HTERT RPE-1 (cell line): ENCODE measurements around the gene PRDM16.

Experiments
- in situ Hi-C: fragments of 300-500 bp; cut with MboI; formaldehyde crosslinking; loops from 4 replicates; pipeline ENCODE4 v1.14.3; 2020; ENCODE audit warnings: low sequenced_read_pairs

The PRDM16 gene

DNA sequence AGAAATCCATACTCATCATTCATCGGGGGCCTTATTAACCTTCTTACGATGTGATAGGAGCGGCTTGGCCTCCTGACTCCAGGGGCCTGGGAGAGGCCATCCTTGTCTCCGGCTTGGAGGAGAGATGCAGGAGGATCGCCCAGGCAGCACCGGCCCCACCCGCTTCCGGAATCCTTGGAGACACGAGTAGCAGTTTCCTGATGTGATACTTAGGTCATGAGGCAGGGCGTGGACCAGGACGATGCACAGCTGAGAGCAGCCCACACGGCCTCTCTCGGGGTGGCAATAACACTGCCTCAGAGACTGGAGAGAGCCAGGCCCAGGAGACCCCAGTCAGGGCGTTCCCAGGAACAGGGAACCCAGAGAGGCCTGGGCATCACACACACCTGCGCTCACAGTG is 221.9 kb downstream of the PRDM16 start:
- in situ Hi-C loops = no loop called here

DNA sequence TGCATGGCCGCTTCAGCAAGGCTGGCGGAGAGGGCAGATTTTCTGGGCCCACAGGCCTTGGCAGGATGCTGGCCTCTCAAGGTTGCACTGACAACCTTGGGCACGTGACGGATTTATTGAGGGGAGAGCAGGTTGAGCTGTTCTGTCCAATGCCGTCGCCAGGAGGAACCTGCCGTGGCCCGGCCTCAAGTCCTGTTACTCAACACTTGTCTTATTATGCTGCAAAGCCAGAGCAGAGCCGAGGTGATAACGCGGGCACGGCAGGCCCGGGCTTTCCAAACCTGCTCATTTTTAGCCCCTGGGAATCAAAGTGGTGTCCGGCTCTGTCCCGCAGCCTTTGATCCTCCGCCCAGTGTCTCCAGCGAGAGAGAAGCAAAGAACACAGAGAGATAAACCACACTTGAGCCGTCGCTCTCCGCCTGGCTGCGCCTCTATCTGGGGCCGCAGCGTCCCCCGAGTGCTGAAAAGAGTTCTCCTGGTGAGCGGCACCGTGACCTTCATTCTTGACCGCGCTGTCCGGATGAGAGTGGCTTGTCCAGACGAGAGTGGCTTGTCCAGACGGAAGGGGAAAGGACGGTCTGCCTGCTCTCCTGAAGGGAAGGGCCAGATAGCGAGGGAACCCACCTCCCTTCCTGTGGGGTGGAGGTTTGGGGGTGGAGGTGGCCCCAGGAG is 223.2 kb downstream of the PRDM16 start:
- in situ Hi-C loops = no loop called here

DNA sequence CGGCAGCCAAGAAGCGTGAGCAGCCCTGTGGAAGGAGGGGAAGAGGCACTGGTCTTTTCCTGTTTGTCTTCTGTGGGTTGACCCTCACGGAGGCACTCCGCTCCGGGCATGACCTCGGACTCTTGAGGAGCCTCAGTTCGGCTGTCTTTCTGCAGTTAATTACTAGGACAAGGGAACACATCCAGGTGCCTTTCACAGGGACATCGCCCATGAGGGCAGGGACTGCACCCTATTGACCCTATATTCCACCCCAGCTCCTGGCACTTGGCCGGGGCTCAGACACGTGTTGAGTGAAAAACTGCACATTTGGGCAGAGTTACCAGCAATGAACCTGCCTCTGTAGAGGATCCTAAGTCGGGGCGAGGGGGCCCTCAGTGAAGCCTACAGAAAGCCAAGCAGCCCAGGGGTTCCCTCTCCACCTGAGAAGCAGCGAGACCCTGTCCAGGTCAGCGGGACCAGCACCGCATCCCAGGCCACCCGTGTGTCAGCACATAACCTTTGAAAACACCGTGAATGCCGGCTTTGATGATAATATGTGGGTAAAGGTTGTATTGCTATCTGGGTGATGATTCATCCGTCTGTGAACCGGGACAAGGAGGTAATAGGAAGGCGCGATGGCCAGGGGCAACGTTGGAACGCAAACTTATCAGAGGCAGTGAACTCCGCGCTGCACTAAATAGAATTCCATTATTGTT is 224.0 kb downstream of the PRDM16 start:
- in situ Hi-C loops = no loop called here

DNA sequence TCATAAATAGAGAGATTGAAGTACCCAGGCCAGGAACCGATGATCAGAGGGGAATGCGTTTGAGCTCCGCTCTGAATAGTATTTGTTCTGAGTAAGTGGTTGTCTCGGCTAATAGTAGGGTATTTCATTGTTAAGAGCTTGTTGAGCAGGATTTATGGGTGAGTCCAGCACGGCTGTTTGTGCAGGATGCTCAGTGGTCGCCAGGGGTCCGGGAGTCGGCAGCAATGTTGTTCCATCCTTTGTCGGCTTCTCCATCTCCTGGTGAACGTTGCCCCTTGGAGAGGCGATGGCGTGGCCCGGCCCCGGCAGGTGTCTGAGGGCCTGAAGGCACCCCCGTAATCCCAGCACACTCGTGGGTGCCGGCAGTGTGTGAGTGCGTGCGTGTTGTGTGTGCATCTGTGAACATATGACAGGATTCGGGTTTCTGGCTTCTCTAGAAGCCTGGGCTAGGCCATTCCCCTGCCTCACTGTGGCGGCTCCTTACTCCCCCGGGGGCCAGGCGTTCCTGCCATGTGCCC is 224.6 kb downstream of the PRDM16 start:
- in situ Hi-C loops = no loop called here

DNA sequence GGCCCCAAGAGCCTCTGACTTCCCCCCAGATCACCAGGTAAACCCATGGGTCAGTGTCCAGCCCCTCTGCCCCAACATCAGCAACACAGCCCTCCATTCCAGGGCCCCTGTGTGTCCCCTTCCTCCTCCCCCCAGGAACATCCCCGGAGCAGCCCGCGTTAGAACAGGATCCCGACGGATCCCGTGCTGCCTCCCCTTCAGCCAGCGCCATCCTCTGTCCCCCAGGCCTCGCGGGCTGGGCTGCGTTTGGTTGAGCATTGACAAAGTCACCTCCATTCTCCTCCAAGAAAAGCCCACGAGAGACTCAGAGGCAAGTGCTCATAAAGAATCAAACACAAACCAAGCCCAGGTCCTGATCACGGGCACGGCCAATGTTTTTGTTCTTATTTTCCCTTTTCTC is 225.4 kb downstream of the PRDM16 start:
- in situ Hi-C loops = no loop called here

DNA sequence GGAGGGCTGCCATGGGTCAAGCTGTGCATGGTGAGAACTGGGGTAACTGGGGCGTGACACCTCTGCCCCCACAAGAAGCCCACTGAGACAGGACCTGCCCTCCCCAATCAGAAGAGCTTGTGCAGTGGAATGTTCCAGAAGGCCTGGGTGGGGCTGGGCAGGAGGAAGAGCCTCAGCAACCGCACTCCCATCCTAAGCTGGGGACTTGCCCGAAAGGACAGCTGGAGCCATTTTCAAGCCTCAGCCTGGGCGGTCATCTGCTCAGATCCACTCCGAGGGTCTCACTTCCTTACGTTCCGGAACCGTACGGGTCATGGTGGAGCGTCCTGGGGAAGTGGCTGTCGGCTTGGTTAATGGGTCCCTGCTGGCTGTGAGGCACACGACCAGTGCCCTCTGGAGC is 226.8 kb downstream of the PRDM16 start:
- in situ Hi-C loops = no loop called here

DNA sequence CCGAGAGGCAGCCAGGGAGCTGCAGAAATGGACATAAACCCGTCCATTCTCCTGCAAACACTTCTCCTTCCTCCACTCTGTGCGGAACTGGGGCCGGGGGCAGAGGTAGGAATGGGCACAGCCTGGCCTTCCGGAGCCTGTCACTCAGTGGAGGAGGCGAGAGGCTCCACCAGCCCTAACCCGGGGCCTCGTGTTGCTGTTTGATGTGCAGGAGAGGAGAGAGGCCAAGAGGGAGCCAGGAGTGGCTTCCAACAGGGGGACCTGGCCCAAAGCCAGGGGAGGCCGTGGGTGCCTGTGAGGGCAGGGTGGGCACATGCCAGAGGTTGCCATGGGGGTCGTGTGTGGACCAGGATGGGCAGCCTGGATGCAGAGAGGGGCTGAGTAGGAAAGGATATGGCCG is 227.3 kb downstream of the PRDM16 start:
- in situ Hi-C loops = no loop called here

DNA sequence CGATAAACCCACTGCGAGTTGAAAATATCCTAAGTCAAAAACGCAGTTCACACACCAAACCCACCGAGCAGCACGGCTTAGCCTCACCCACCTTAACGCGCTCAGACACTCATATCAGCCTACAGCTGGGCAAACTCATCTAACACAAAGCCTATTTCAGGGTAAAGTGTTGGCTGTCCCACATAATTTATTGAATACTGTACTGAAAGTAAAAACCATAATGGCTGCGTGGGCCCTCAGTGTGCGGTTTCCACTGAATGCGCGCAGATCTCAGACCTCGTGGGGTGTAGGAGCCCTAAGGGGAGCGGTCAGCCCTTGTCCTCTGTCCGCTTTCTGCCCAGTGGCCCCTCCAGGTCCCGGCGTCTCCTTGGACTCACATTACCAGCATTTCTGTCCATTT is 227.8 kb downstream of the PRDM16 start:
- in situ Hi-C loops = no loop called here

DNA sequence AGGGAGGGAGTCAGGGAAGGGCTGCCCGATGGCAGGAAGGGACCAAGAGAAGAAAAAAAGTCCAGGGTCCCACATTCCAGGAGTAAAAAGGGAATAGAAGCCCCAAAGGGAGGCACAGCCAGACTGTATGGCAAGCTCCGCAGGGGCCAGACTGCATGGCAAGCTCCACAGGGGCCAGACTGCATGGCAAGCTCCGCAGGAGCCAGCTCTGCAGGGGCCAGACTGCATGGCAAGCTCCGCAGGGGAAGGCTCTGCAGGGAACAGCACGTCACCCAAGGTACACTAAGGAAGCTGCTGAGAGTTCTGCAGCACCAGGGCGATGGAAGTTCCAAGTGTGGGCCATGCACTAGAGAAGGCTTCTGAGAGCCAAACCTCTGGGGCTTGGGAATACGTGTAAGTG is 228.8 kb downstream of the PRDM16 start:
- in situ Hi-C loops = no loop called here

DNA sequence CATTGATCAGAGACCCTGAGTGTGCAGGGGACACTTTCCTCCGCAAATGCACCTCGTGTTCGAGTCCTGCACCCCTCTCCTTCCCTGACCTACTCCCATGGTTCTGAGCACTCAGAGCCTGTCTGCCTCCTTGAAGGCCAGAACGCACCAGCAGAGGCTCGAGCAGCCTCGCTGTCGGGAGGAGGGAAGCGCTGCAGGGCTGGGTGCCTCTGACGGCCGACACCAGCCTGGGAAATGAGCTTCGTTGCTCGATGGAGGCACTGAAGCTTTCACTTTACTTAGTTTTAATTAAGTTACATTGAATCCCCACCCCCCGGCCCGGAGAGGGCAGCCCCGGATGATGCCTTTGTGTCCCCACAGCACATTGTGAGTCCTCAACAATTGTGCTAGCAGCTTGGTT is 229.2 kb downstream of the PRDM16 start:
- in situ Hi-C loops = no loop called here

DNA sequence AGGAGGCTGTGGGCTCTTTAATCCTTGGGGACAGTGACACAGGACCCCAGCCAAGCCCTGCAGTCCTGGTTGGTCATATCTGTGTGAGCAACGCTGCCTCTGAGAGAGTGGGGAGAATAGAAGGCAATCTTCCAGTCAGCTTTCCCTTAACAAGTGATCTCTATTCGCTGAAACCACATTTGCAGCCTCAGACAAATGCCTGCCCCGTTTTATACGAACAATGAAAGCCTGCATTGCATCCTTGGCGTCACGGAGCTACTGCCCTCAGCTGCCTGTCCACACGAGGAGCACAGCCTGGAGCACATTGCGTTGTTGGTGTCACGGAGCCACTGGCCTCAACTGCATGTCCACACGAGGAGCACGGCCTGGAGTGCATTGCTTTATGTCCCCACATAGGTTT is 235.2 kb downstream of the PRDM16 start:
- in situ Hi-C loops = no loop called here

DNA sequence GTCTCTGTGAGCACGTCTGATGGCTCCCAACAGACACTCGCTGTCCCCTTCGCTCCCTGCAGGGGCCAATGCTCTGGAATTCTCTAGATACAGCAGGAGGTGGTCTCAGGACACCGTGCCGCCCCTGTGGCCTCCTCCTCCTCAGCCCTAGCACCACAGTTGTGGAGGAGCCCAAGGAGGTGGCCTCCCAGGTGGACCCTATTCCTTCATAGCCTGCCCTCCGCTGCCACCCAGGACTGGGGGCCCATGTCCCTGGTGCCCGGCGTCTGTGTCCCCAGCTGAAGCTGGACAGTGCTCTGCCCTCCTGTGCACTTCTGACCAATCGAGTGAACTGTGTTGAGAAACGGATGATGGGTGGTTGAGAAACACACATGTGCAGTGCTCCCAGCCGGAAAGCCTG is 235.7 kb downstream of the PRDM16 start:
- in situ Hi-C loops = no loop called here

DNA sequence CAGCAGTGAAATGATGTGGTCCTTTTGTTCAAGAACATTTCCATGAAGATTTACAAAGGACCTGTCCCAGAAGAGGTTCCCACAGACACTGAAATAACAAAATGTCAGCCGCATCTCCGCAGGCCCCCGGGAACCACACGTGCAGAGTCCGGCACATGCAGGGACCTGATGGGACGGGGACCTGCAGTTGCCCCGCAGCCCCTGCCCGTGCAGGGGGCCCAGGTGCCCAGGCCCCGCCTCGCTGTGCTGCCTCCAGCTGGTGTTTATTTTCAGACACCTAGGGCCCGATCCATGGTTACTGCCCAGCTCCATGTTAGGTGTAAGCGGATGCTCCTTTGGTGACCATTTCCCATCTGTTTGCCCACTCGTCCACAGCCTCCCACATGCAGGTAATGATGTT is 236.2 kb downstream of the PRDM16 start:
- in situ Hi-C loops = no loop called here

DNA sequence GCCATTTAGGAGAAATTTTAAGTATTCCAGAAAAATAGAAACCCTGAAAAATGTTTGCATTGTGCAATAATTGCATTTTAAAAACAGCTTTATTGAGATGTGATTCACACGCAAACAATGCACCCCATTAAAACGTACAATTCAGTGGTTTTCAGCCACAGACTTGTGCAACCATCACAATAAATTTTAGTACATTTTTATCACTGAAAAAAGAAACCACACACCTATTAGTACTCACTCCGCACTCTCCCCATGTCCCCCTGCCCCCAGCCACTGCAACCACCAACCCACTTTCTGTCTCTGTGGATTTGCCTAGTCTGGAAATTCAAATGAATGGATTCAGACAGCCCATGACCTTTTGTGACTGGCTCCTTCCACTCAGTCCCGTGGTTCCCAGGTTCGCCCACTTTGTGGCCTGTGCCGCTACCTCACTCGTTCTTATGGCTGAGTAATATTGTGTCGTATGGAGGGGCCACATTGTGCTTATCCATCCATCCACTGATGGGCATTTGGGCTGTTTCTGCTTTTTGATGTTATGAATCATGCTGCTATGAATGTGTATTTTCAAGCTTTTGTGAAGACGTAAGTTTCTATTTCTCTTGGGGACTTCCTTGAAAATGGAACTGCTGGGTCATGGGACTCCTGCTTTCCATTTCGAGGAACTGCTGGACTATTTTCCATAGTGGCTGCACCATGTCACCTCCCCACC is 237.7 kb downstream of the PRDM16 start:
- in situ Hi-C loops = no loop called here

DNA sequence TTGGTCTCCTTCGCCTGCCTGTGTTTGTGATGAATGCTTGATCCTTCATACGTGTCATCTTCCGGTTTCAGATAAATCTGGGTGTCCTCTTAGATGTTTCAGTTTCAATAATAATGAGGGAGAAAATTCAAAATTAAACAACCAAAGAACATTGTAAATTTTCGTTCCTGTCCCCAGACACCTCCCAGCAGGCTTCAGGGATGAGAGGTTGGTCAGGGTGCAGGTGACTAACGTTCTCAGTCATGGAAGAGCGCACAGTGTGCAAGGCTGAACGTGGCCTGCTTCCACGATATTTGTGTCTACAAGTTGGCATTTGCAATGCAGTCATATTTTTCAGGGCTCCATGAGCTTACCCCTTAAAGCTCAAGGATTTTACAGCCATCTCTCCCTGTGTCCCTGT is 238.4 kb downstream of the PRDM16 start:
- in situ Hi-C loops = no loop called here

DNA sequence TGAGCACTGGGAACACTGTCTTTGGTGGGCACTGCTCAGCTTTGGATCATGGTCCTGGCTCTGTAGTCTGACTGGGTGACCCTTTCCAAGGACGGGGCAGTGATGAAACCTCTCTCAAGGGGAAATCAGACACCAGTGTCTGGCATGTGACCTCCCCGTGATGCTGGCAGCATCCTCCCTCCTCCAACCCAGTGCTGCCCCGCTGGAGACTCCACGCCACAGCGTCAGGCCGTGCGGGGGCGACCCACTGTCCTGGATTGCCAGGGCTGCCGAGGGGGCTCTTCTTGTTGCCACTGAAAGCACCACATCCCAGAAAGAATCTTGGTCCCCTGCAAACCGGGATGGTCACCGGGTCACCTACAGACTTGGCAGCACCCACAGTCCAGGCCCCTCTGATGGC is 239.1 kb downstream of the PRDM16 start:
- in situ Hi-C loops = no loop called here

DNA sequence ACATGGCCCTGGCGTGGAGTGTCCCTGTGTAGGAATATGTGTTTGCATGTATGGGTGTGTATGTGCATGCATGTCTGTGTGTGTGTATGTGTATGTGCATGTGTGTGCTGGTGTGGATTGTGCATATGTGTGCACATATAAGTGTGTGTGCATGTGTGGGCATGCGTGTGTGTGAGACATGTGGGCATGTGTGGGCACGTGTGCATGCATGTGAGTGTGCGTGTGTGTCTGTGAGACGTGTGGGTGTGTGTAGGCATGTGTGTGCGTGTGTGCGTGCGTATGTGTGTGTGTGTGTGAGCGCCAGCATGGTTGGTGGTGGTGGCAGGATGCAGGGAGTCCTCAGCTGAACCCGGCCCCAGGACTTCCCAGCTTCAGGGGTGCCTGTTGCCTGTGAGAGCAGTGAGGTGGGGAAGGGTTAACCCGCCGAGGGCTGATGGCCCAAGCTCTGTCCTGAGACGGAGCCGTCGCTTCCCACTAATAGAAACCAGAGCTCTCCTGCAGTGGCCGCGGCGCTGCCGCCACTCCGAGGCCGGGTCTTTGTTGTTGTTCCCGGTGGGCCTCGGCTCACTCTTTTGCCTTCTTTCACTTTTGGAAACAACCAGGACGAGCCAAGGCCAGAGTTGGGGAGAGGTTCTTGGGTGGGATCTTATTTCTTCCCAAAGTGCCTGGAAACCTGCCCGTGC is 241.9 kb downstream of the PRDM16 start:
- in situ Hi-C loops = no loop called here

DNA sequence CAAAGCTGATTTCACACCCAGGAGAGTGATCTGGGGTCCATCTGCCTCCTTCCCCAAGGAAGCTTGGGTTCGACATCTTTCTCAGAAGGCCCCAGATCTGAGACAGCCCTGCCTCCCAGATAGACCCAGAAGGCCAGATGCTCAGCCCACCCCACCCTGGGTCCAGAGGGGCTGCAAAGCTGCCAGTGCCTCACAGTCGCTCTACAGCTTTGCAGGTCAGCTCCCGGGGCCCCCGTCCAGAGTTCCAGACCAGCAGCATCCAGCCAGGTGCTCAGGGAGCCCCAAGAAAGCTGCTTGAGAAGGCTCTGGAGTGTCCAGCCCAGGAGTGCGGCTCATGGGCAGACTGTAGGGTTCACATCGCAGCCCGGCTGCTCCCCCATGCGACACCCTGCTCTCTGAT is 242.7 kb downstream of the PRDM16 start:
- in situ Hi-C loops = no loop called here

DNA sequence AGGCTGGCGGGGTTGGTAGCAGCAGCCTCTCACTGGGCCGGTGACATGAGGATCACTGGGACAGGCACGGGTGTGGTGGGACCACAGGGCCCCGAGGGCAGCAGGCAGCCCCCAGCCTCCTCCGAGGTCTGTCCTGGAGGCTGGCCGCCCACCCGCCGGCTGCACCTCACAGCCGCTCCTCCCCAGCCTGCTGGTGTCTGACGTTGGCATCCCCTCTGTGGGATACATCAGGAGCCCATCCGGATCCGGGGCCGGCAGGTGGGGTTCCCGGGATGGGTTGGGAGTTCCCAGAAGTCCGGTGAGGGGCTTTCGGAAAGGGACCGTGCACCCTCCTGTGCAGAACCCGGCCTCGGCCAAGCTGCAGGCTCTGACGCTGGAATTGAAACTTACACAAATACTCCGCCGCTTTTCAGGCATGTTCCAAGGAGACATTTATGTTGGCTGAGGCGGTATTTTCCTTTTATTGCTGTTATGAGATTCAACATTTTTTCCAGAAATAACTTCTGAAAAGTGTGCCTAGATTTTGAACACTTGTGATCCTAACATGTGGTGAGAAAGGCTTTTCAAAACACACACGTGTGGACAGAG is 243.4 kb downstream of the PRDM16 start:
- in situ Hi-C loops = no loop called here

DNA sequence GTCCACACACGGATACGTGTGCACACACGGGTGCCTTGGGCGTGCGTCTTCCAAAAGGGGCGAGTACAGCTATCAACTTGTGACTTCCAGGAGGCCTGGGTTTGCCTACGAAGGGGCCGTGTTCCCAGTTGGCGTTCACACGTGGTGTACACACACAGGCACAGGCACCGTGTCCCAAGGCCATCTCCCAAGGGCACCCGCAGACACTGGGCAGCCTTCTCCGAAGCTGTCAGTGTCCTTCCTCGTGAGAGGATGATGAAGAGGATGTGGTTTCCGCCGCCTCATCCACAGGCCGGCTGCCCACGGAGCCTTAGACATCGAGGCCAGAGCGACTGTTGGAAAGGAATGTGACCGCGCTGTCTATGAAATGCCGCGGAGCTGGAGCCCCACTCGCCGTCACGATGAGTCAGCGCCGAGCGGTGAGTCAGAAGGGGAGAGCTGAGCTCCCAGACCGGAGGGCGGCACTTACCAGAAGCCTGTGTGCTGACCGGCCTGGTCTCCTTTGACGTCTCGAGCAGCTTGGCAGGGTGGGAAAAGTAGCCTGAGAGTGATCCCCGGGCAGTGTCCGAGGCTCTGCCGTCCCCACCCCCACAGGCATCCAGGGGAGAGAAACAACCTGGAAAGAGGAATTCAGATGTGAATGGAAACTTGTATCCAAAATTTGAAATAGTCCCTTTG is 244.0 kb downstream of the PRDM16 start:
- in situ Hi-C loops = no loop called here

DNA sequence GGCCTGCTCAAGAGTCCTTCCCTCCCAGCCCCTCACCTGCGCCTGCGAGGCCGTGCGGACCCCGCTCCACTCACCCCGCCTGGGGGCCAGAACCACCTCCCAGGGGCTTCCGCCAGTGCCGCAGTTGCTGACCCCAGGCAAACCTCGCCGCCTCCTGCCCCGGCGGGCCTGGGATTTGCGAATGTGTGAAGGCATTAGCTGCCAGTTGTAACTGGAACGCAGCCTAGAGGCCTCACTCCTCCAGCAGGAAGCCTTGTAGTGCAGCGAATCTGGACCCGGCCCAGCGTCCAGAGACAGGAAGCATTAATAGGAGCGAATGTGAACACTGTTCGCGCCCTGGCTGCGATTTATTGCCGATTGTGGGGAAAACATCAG is 244.6 kb downstream of the PRDM16 start:
- in situ Hi-C loops = no loop called here
